HUES48 (cell line): ENCODE results near the gene RPAP2.
"Not testable (repeated sequence)": the region's sequence is repeated elsewhere in the genome, so short reads cannot be mapped to it uniquely, and the experiment has no call there.

Experiments
- H3K27ac ChIP-seq: one replicate; pipeline ENCODE4 v1.7.0; 2013; ENCODE audit warnings: low read depth, low read length, inconsistent platforms
- H3K27me3 ChIP-seq: 2 replicates; pipeline ENCODE4 v1.6.1; 2013; ENCODE audit warnings: mild to moderate bottlenecking, low read length; ENCODE audit not compliant: control insufficient read depth, insufficient read depth
- H3K36me3 ChIP-seq: 2 replicates; pipeline ENCODE4 v1.6.1; 2013; ENCODE audit warnings: low read length; ENCODE audit not compliant: control insufficient read depth, insufficient read depth
- H3K4me1 ChIP-seq: 2 replicates; pipeline ENCODE4 v1.6.1; 2013; ENCODE audit warnings: mild to moderate bottlenecking, low read length; ENCODE audit not compliant: control insufficient read depth, insufficient read depth
- H3K4me3 ChIP-seq: 2 replicates; pipeline ENCODE4 v1.5.1; 2013; ENCODE audit warnings: mild to moderate bottlenecking, low read depth, low read length
- H3K9ac ChIP-seq: 2 replicates; pipeline ENCODE4 v1.6.1; 2013; ENCODE audit warnings: mild to moderate bottlenecking, low read depth, low read length, moderate library complexity
- H3K9me3 ChIP-seq: 2 replicates; pipeline ENCODE4 v1.6.1; 2013; ENCODE audit warnings: low read length; ENCODE audit not compliant: control insufficient read depth, insufficient read depth

The RPAP2 gene

DNA sequence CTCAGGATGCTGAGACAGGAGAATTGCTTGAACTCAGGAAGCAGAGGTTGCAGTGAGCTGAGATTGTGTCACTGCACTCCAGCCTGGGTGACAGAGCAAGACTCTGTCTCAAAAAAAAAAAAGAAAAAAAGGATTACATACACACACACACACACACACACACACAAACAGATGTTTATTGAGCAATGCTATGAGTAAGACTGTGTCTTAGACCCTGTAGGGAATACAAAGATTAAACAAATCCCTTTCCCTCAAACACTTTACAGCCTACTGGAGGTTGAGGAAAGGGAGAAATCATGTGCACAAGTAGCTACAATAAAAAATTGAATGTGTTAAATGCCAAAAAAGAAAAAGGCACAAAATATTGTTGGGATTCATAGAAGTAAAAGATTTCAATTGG is 58.1 kb downstream of the RPAP2 start:
- no peak overlapping the region for H3K27ac ChIP-seq
- peaks cover 18% of the 10 kb centered on the region for H3K36me3 ChIP-seq
- H3K4me3 ChIP-seq, result no peak overlapping the region
- H3K4me1 ChIP-seq, result no peaks in the 10 kb centered on the region
- H3K27me3 ChIP-seq, result no peaks in the 10 kb centered on the region
- H3K9ac ChIP-seq, result no peak overlapping the region
- no peaks in the 10 kb centered on the region for H3K9me3 ChIP-seq

DNA sequence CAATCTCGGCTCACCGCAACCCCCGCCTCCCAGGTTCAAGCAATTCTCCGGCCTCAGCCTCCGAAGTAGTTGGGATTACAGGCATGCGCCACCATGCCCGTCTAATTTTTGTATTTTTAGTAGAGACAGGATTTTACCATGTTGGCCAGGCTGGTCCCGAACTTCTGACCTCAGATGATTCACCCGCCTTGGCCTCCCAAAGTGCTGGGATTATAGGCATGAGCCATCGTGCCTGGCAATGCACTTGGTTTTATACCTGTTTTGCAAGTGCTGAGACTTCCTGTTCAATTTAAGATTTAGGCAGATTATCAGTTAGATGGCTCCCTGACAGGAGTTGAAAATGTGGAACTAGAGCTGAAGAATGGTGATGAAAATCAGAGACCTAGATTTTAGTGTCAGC is 60.5 kb downstream of the RPAP2 start:
- H3K4me1 ChIP-seq, H3K27me3 ChIP-seq: not testable (repeated sequence)
- H3K36me3 ChIP-seq, result peaks cover 16% of the 10 kb centered on the region; the same call in 1 of the 2 replicates

DNA sequence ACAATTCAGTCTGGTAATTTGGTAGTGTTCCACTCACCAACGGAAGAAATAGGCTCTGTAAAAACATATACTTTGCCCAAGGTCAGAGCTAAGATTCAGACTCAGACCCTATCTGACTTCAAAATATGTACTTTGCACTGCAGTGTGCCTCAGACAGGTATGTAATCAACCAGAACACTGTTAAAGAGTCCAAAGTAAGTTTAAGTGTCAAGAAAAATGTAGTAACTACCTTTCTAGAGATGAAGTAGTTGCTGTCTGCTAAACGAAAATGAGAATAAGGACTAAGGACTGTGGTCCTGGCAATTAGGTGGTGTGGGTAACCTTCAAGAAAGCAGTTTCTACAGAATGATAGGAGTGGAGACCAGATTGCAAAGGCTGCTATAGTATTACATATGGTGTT is 61.1 kb downstream of the RPAP2 start:
- no peaks in the 10 kb centered on the region for H3K9me3 ChIP-seq
- no peak overlapping the region for H3K4me3 ChIP-seq

More for the DNA sequence above, 60.5 kb downstream of the RPAP2 start:
- not testable (repeated sequence) for H3K4me3 ChIP-seq, H3K9me3 ChIP-seq, H3K9ac ChIP-seq, H3K27ac ChIP-seq

DNA sequence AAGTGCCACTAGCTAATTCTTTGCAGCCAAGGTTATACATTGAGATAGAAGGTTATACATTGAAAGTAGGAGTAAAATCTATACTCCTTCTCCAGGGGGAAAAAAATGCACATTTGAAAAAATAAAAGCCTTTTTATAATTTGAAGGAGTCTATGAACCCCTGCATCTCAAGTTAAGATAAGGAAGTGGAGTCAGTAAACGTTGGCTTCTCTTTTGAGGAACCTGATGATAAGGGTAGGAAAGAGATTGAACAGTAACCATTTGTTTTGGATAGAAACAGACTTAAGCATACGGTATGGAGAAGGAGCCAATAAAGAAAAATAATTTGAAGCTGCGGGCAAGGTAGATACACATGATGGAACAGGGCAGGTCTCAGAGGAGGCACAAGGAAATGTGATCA is 64.1 kb downstream of the RPAP2 start:
- Histone ChIP-seq H3K9me3 (no peaks in the 10 kb centered on the region), H3K4me3 (no peak overlapping the region), H3K4me1 (no peaks in the 10 kb centered on the region), H3K36me3 (peaks cover 8% of the 10 kb centered on the region; the same call in 1 of the 2 replicates), H3K9ac (no peak overlapping the region), H3K27me3 (no peaks in the 10 kb centered on the region), H3K27ac (no peak overlapping the region)

More for the DNA sequence above, 61.1 kb downstream of the RPAP2 start:
- no peaks in the 10 kb centered on the region for H3K4me1 ChIP-seq
- H3K27ac ChIP-seq, result no peak overlapping the region
- peaks cover 16% of the 10 kb centered on the region; the same call in 1 of the 2 replicates for H3K36me3 ChIP-seq
- no peak overlapping the region for H3K9ac ChIP-seq
- no peaks in the 10 kb centered on the region for H3K27me3 ChIP-seq

DNA sequence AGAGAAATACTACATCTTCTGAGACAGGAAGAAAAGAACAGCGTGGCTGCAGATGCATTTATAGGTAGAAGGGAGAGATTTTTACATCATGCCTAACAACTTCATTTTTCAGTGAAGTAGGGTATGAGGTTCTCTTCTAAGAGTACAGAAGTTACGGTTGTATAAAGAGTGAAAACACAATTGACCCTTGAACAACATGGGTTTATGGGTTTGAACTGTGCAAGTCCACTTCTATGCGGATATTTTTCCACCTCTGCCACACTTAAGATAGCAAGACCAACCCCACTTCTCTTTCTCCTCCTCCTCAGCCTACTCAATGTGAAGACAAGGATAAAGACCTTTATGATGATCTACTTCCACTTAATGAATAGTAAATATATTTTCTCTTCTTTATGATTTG is 64.5 kb downstream of the RPAP2 start:
- Histone ChIP-seq H3K4me1 (no peaks in the 10 kb centered on the region), H3K9me3 (no peaks in the 10 kb centered on the region), H3K27me3 (no peaks in the 10 kb centered on the region), H3K9ac (no peak overlapping the region), H3K4me3 (no peak overlapping the region), H3K27ac (no peak overlapping the region), H3K36me3 (peaks cover 4% of the 10 kb centered on the region; the same call in 1 of the 2 replicates)

DNA sequence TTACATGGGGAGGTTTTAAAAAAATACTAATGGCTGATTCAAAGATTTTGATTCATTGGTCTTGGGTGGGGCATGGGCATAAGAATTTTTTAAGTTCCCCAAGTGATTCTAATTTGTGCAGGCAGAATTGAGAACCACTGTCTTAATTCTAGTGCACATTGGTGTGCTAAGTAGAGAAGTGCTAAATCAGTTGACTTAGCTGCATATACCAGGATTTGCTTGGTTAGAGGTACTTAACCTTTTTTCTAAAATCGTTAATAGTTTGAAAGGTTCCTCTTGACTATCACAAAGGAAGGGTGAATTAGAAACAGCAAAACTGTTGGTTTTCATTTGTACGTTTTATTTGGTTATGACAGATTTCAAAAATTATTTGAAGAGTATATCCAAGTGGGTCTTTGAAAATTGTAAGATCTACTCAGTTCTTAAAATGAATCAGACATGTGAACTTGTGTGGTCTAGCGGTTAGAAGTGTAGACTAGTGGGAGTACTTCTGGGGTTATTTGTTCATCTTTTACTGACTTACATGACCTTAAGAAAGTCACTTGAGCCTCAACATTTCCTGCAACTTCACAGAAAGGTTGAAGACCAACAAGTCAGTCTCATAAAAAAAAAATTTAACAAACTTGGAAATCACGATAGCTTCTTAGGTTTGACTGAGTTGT is 66.7 kb downstream of the RPAP2 start:
- Histone ChIP-seq H3K27me3 (no peaks in the 10 kb centered on the region), H3K9me3 (no peaks in the 10 kb centered on the region)

DNA sequence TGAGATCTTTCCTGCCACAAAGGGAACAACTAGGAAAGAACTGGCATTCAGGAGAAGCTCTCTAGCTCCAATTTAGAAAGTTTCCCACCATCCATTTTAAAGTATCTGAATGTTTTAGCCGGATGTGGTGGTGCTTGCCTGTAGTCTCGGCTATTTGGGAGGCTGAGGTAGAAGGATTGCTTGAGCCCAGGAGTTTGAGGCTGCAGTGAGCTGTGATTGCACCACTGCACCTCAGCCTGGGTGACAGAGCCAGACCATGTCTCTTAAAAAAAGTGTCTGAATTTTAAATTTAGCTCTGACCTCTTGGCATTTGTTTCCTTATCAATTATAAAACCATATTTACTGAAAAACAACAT is 67.2 kb downstream of the RPAP2 start:
- Histone ChIP-seq H3K9me3 (no peaks in the 10 kb centered on the region), H3K4me3 (no peak overlapping the region), H3K27me3 (no peaks in the 10 kb centered on the region), H3K9ac (no peak overlapping the region), H3K4me1 (no peaks in the 10 kb centered on the region), H3K36me3 (peaks cover 4% of the 10 kb centered on the region; the same call in 1 of the 2 replicates), H3K27ac (no peak overlapping the region)

More for the DNA sequence above, 66.7 kb downstream of the RPAP2 start:
- Histone ChIP-seq H3K36me3 (peaks cover 4% of the 10 kb centered on the region; the same call in 1 of the 2 replicates), H3K4me3 (no peak overlapping the region), H3K4me1 (no peaks in the 10 kb centered on the region), H3K27ac (no peak overlapping the region), H3K9ac (no peak overlapping the region)

DNA sequence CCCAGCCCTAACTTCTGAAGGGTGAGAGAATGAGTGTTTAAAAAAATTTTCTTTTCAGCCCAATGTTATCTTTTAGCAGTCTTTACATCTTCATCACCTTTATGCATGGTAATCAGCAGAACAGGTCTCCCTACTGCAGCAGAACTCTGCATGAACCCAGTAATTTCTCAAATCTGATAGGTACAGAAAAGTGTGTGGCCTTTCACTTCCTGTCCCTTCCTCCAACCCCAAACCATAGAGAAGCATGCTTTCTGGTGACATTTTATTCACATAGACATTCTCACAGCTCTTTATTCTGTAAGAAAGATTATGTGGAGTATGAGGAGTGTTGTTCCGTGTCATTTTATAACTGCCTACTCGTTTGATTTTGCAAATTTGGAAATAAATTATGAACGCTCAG is 68.6 kb downstream of the RPAP2 start:
- H3K9me3 ChIP-seq, result no peaks in the 10 kb centered on the region
- no peak overlapping the region for H3K9ac ChIP-seq
- H3K4me1 ChIP-seq, result no peaks in the 10 kb centered on the region
- H3K4me3 ChIP-seq, result no peak overlapping the region
- no peak overlapping the region for H3K27ac ChIP-seq
- peaks cover 4% of the 10 kb centered on the region; the same call in 1 of the 2 replicates for H3K36me3 ChIP-seq
- H3K27me3 ChIP-seq, result no peaks in the 10 kb centered on the region

DNA sequence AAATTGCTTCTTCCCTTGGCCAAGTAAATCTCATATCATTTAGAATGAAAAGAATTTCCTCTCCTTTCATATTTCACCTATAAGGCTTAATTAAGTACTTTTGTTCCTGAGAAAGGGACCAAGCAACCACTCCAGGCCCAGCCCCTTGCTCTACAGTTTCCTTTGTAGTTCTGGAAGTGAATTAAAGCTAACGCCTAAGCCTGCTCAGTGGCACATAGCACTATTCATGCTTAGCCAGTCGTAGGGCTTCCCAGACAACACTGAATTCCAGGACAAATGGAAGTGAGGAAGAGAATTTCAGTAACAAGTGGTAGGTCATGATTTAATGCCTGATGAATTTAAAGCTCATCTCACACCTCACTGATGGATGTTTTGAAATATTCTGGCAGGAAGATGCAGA is 73.3 kb downstream of the RPAP2 start:
- H3K4me3 ChIP-seq, result no peak overlapping the region
- peaks cover 4% of the 10 kb centered on the region; the same call in 1 of the 2 replicates for H3K36me3 ChIP-seq
- no peak overlapping the region for H3K27ac ChIP-seq
- no peaks in the 10 kb centered on the region for H3K4me1 ChIP-seq
- no peak overlapping the region for H3K9ac ChIP-seq
- no peaks in the 10 kb centered on the region for H3K27me3 ChIP-seq
- H3K9me3 ChIP-seq, result no peaks in the 10 kb centered on the region

DNA sequence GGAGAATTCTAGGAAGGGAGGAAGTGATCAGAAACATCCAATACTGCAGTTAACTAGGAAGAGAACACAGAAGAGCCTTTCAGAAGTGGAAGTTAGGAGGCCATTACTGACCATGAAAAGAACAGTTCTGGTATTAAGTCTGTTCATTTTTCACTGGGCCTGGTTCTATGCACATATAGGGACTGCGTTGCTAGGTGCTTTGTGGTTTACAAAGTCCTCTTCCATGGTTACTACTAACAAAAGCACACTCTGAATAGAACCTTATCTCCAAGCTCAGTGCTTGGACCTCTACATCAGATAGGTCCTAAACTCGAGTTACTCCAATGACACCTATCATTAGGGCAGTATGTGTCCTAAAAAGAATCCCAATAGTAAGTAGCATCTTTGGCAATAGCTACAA is 75.4 kb downstream of the RPAP2 start:
- Histone ChIP-seq H3K4me3 (no peak overlapping the region), H3K9ac (no peak overlapping the region), H3K27ac (no peak overlapping the region), H3K27me3 (no peaks in the 10 kb centered on the region), H3K36me3 (peaks cover 4% of the 10 kb centered on the region; the same call in 1 of the 2 replicates), H3K9me3 (no peaks in the 10 kb centered on the region), H3K4me1 (no peaks in the 10 kb centered on the region)

DNA sequence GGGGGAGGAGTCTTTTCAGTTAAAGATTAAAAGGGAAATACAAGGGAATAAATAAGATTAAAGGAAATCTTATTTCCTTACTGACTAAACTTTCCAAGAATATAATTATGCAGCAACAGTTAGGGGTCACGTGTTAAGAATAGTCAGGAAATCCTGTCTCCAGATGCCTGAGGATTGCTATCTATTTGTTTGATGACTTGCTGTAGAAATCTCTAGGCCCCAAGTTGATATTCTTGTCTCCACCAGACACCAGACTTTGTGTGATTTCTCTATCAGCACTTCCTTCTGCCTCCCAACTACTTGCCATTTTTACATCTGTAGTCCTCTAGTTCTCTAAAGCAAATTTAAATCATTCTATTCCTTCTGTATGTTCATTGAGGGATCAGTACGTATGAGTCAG is 77.5 kb downstream of the RPAP2 start:
- Histone ChIP-seq H3K27me3 (no peaks in the 10 kb centered on the region), H3K36me3 (no peaks in the 10 kb centered on the region), H3K9me3 (no peaks in the 10 kb centered on the region), H3K4me1 (no peaks in the 10 kb centered on the region), H3K9ac (no peak overlapping the region), H3K4me3 (no peak overlapping the region), H3K27ac (no peak overlapping the region)
